Activated CD4-positive, alpha-beta T cell treated with anti-CD3 and anti-CD28 coated beads, Interleukin-2, amount 10 ng/mL, durations not matched to agents 7 days and 5 days (primary cell): ENCODE measurements around the gene PDYN. TPM values are rescaled to one million over a fixed set of nuclear protein-coding genes. Genes with fewer than 3 reads are reported as not detected.
A peak's percentile ranks its signal among the peaks of the same experiment; 100 is the strongest.

Source experiments
- CTCF ChIA-PET: fragments of 350-600 bp; sonication (Branson Sonifier 250); formaldehyde crosslinking; loops from one replicate; lab custom pipeline; 2021; ENCODE audit warnings: antibody characterized with exemption; lab: Charles Lee
- POLR2A ChIA-PET: fragments of 350-600 bp; sonication (Branson Sonifier 250); formaldehyde crosslinking; loops from one replicate; lab custom pipeline; 2021; ENCODE audit warnings: antibody characterized with exemption; lab: Charles Lee
- DNase-seq: peaks from one replicate; pipeline ENCODE4 v3.0.0-alpha.2; 2020
- H3K27ac Mint-ChIP-seq: one replicate; pipeline ENCODE4 v1.8.0; 2021; ENCODE audit warnings: mild to moderate bottlenecking, moderate library complexity, mixed read lengths
- H3K27me3 Mint-ChIP-seq: one replicate; pipeline ENCODE4 v1.8.0; 2021; ENCODE audit warnings: mixed read lengths
- H3K36me3 Mint-ChIP-seq: one replicate; pipeline ENCODE4 v1.8.0; 2021; ENCODE audit warnings: low read depth, mixed read lengths
- H3K4me1 Mint-ChIP-seq: one replicate; pipeline ENCODE4 v1.8.0; 2021; ENCODE audit warnings: mixed read lengths
- H3K4me3 Mint-ChIP-seq: one replicate; pipeline ENCODE4 v1.8.0; 2021; ENCODE audit warnings: mild to moderate bottlenecking, moderate library complexity, mixed read lengths
- H3K9me3 Mint-ChIP-seq: one replicate; pipeline ENCODE4 v1.8.0; 2021; ENCODE audit warnings: mixed read lengths
- total RNA-seq, 2 experiments: library from RNA; stranded (reverse); gene quantifications; one replicate each; pipeline ENCODE4 v1.2.3, GENCODE V29; 2021

The PDYN gene
- total RNA-seq, 2 experiments from 2014 or later, result not detected

- Mint-ChIP-seq H3K9me3 (no peaks in the 10 kb centered on the region), H3K4me1 (no peaks in the 10 kb centered on the region), H3K27me3 (peaks cover 11% of the 10 kb centered on the region), H3K27ac (no peak overlapping the region), H3K4me3 (no peak overlapping the region), H3K36me3 (no peaks in the 10 kb centered on the region)
- POLR2A ChIA-PET, result no interaction called here
- CTCF ChIA-PET, result interaction anchor here (1.0 kb wide), 1 partner anchor 179 kb away, joined by 3 read pairs; no protein-coding TSS in a partner anchor
- DNase-seq, result no peak
These were observed 10.6 kb downstream of the PDYN start for GRCh38 chr20:1983301-1983700.

- no peak overlapping the region for H3K4me3 Mint-ChIP-seq
- no peak overlapping the region for H3K27ac Mint-ChIP-seq
- no peaks in the 10 kb centered on the region for H3K9me3 Mint-ChIP-seq
- no peaks in the 10 kb centered on the region for H3K36me3 Mint-ChIP-seq
- ChIA-PET CTCF (no interaction called here), POLR2A (no interaction called here)
- no peak for DNase-seq
- H3K27me3 Mint-ChIP-seq, result peaks cover 15% of the 10 kb centered on the region
- H3K4me1 Mint-ChIP-seq, result no peaks in the 10 kb centered on the region
These were observed 11.2 kb downstream of the PDYN start for GRCh38 chr20:1982686-1983085.

DNA sequence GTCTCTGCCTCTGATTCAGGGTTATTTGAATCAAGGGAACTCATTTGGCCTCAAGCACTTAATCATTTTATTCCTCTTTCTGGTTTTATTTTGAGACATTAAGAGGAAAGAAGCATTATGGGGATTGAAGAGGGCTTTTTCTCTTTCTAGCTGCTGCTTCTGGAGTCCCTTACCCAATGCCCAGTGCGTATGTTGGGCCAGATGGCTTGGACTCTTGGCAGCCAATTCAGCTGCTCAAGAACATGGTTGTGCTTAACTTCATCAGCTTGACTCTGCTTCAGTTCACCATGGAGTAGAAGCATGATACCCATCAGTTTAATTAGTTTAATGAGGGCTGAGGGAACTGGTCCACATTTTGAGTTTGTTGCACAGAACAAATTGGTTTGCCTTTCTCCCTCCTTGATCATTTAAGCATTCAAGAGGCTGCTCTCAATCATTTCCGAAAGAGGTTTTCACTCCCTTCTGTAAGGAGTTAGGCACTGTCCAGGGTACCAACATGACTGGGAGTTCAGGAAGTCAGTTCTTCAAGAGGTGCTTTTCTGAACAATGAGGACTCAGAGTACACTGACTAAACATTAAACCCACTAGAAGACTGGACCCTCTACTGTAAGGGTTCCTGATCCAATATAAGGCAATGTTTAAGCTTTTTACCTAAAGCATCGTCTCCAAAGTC is 14.6 kb downstream of the PDYN start:
- Mint-ChIP-seq H3K36me3 (no peaks in the 10 kb centered on the region), H3K27me3 (peaks cover 21% of the 10 kb centered on the region), H3K27ac (no peak overlapping the region), H3K9me3 (no peaks in the 10 kb centered on the region), H3K4me1 (no peaks in the 10 kb centered on the region), H3K4me3 (no peak overlapping the region)
- ChIA-PET POLR2A (no interaction called here), CTCF (no interaction called here)
- DNase-seq, result no peak

DNA sequence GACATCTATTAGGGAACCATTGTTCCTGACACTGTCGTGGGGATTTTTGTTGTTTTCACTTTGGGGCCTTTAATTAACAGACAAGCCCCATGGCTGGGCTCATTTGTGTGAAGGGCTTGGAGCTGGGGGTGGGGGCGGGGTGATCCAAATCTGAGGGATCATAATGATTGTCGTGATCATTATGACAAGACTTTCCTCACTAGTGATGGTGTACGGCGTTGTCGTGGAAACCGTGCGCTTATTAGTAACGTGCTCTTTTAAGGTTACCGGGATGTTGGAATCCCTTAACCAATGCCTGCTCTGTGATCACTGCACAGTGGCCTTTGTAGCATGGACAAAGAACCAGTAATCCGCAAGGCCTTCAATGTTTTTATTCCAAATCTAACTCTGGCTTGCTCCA is 18.6 kb downstream of the PDYN start:
- peaks cover 17% of the 10 kb centered on the region for H3K27me3 Mint-ChIP-seq
- H3K9me3 Mint-ChIP-seq, result no peaks in the 10 kb centered on the region
- ChIA-PET CTCF (no interaction called here), POLR2A (no interaction called here)
- no peak overlapping the region for H3K27ac Mint-ChIP-seq
- no peak for DNase-seq
- H3K4me3 Mint-ChIP-seq, result no peak overlapping the region
- no peaks in the 10 kb centered on the region for H3K4me1 Mint-ChIP-seq
- no peaks in the 10 kb centered on the region for H3K36me3 Mint-ChIP-seq

DNA sequence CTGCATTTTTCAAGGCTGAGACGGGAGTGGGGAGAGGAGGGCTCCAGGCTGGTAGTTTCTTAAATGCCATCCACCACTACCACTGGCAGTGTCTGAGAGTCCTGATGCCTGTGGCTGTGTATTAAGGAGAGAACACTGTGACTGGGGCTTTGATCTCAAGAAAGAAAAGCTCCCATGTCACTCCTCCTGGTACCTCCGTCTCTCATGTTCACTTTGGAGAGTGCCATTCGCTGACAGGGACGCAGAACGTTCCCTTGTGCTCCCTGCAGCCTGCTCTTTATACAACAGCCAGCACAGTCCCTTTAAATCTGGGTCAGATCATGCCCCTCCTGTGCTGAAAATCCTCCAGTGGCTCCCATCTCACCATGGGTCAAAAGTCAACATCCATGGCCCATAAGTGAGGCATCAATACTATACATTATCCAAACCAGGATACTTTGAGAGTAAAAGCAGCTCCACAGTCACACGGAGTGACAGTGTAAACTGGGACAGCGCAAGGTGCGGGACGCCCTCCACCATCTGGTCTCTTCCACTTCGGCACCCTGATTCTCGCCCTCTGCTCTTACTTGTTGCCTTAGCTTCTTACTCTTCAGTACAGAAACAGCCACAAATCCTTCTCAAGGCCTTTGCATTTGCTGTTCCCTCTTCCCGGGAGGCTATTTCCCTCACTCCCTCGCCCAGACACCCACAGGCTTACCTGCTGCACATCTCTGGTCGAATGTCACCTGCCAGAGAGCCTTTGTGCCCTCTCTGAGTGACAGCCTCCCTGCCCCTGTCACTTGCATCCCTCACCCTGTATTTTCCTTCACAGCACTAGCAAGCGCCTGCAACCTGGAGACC is 20.0 kb downstream of the PDYN start:
- Mint-ChIP-seq H3K27ac (no peak overlapping the region), H3K9me3 (no peaks in the 10 kb centered on the region), H3K27me3 (peaks cover 17% of the 10 kb centered on the region), H3K36me3 (no peaks in the 10 kb centered on the region), H3K4me3 (no peak overlapping the region), H3K4me1 (no peaks in the 10 kb centered on the region)
- ChIA-PET POLR2A (no interaction called here), CTCF (no interaction called here)
- DNase-seq, result no peak

GRCh38 chr20:1971893-1972586 is 21.8 kb downstream of the PDYN start:
- ChIA-PET POLR2A (no interaction called here), CTCF (no interaction called here)
- H3K4me1 Mint-ChIP-seq, result no peaks in the 10 kb centered on the region
- no peak overlapping the region for H3K27ac Mint-ChIP-seq
- DNase-seq, result no peak
- H3K27me3 Mint-ChIP-seq, result peaks cover 5% of the 10 kb centered on the region
- H3K4me3 Mint-ChIP-seq, result no peak overlapping the region
- no peaks in the 10 kb centered on the region for H3K36me3 Mint-ChIP-seq
- H3K9me3 Mint-ChIP-seq, result no peaks in the 10 kb centered on the region

DNA sequence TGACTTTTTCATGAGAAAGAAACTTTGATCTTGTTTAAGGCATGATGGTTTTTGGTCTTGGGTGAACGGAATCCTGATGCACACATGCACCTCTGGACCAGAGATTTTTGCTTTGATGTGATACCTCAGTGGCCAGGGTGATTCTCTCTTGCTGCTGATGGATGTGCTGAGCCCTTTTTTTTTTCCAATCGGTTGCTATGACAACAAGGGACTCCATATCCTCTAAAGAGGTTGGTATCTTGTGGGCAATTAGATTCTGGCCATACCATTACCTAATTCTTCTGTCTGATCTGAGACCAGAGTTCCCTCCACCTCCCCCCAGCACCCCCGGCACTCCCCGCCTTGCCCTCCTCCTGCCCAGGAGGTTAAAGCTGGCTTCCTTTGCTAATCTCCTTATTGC is 24.9 kb downstream of the PDYN start:
- peaks cover 8% of the 10 kb centered on the region for H3K4me1 Mint-ChIP-seq
- H3K4me3 Mint-ChIP-seq, result no peak overlapping the region
- peaks cover 7% of the 10 kb centered on the region for H3K27me3 Mint-ChIP-seq
- POLR2A ChIA-PET, result no interaction called here
- DNase-seq, result no peak
- no peak overlapping the region for H3K27ac Mint-ChIP-seq
- CTCF ChIA-PET, result no interaction called here
- H3K9me3 Mint-ChIP-seq, result no peaks in the 10 kb centered on the region
- H3K36me3 Mint-ChIP-seq, result no peaks in the 10 kb centered on the region

- H3K9me3 Mint-ChIP-seq, result no peaks in the 10 kb centered on the region
- ChIA-PET CTCF (interaction anchor here (0.6 to 1.2 kb wide), 3 partner anchors 31 to 533 kb away, joined by 3 to 6 read pairs (median 3); no protein-coding TSS in a partner anchor), POLR2A (no interaction called here)
- H3K27ac Mint-ChIP-seq, result no peak overlapping the region
- no peaks in the 10 kb centered on the region for H3K36me3 Mint-ChIP-seq
- peaks cover 8% of the 10 kb centered on the region for H3K4me1 Mint-ChIP-seq
- H3K4me3 Mint-ChIP-seq, result peak overlapping the region; percentile 8
- H3K27me3 Mint-ChIP-seq, result peaks cover 18% of the 10 kb centered on the region
- DNase-seq, result peak; percentile 71
These were observed 28.1 kb downstream of the PDYN start for GRCh38 chr20:1965520-1966351.

GRCh38 chr20:1964659-1965405 is 29.0 kb downstream of the PDYN start:
- Mint-ChIP-seq H3K9me3 (no peaks in the 10 kb centered on the region), H3K27ac (no peak overlapping the region), H3K4me3 (peak overlapping the region; percentile 8), H3K4me1 (peaks cover 8% of the 10 kb centered on the region), H3K36me3 (no peaks in the 10 kb centered on the region), H3K27me3 (peaks cover 18% of the 10 kb centered on the region)
- DNase-seq, result no peak
- CTCF ChIA-PET, result interaction anchor here (0.6 to 1.2 kb wide), 3 partner anchors 30 to 534 kb away, joined by 3 to 6 read pairs (median 3); no protein-coding TSS in a partner anchor
- POLR2A ChIA-PET, result no interaction called here

DNA sequence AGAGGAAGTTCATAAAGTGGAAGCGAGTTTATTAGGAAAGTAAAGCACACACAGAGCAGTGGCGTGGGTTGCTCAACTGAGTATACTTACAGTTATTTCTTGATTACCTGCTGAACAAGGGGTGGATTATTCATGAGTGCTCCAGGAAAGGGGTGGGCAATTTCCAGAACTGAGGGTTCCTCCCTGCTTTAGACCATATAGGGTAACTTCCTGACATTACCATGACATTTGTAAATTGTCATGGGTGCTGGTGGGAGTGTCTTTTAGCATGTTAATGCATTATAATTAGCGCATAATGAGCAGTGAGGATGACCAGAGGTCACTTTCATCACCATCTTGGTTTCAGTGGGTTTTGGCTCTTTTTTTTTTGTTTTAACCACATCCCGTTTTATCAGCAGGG is 29.8 kb downstream of the PDYN start:
- no peak for DNase-seq

GRCh38 chr20:1961374-1961773 is 32.5 kb downstream of the PDYN start:
- Mint-ChIP-seq H3K4me3 (no peak overlapping the region), H3K36me3 (no peaks in the 10 kb centered on the region), H3K27ac (no peak overlapping the region), H3K4me1 (peaks cover 8% of the 10 kb centered on the region), H3K9me3 (no peaks in the 10 kb centered on the region), H3K27me3 (peaks cover 16% of the 10 kb centered on the region)
- DNase-seq, result no peak
- ChIA-PET CTCF (no interaction called here), POLR2A (no interaction called here)

More for the DNA sequence above, 29.8 kb downstream of the PDYN start:
- Mint-ChIP-seq H3K4me3 (no peak overlapping the region), H3K4me1 (peaks cover 8% of the 10 kb centered on the region), H3K27ac (no peak overlapping the region), H3K36me3 (no peaks in the 10 kb centered on the region), H3K9me3 (no peaks in the 10 kb centered on the region), H3K27me3 (peaks cover 19% of the 10 kb centered on the region)
- ChIA-PET POLR2A (no interaction called here), CTCF (no interaction called here)

DNA sequence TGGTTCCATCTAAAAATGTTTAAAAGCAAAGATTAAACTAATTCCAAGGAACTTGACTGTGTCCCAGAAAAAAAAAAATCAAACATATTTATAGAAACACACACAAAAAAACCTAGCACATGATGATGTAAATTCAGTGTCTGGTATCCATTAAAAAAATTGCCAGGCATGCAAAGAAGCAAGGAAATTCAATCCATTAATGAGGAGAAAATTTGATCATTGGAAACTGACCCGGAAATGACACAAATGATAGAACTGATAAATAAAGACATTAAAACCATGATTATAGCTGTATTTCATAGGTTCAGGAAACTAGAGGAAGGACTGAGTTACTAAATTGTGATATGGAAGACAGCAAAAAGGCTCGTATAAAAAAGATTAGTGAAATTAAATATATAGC is 34.7 kb downstream of the PDYN start:
- Mint-ChIP-seq H3K27ac (no peak overlapping the region), H3K4me3 (no peak overlapping the region), H3K27me3 (peaks cover 17% of the 10 kb centered on the region), H3K36me3 (no peaks in the 10 kb centered on the region), H3K4me1 (no peaks in the 10 kb centered on the region), H3K9me3 (no peaks in the 10 kb centered on the region)
- DNase-seq, result no peak
- ChIA-PET POLR2A (no interaction called here), CTCF (no interaction called here)
